ENCODE results near the gene SAFB2.
"Not testable (repeated sequence)": the region's sequence is repeated elsewhere in the genome, so short reads cannot be mapped to it uniquely, and the experiment has no call there.

Gene SAFB2

DNA sequence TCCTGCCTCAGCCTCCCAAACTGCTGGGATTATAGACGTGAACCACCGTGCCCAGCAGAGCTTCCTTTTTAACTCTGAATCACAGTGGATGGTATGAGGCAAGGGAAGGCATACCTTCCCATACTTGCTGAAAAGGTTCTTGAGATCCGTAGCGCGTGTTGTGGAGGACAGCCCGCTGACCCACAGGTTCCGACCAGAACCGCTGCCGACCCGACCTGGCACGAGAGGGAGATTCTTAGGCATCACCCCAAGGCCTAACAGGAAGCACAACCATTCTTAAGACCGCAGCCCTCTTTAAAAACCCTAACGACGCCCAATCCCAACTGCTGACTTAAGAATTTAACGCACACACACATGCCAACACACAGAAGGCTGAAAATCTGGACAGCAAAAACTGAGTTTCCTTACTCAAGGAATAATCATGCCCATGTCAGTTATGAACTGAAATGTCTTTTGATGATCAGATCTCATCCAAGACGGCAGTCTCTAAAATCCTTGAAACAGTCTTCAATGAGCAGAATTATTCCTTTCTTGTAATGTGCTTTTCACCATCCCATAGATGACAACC lies 12.6 kb downstream of the SAFB2 start:
- DNase-seq (ENCODE audit: low read depth in 2 of 2) = no peak
- TF ChIP-seq CTCF (IDR thresholded peaks at IDR 0.05; ENCODE audit: low read depth, low read length) = no peak
- H3K4me3 ChIP-seq (replicated peaks in 1 of 2; ENCODE audit: low read depth in 2 of 2, low read length in 2 of 2) = no peak overlapping the region

DNA sequence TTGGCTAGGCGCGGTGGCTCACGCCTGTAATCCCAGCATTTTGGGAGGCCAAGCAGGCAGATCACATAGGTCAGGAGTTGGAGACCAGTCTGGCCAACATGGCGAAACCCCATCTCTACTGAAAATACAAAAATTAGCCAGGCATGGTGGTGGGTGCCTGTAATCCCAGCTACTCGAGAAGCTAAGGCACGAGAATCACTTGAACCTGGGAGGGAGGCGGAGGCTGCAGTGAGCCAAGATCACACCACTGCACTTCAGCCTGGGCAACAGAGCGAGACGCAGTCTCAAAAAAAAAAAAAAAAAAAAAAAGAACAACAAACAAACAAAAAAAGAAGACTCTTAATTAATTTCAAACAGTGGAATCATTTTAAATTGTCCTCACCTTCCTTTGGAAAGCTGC lies 13.8 kb downstream of the SAFB2 start:
- H3K4me3 ChIP-seq (replicated peaks in 1 of 2; ENCODE audit: low read depth in 2 of 2, low read length in 2 of 2); DNase-seq (ENCODE audit: low read depth in 2 of 2): not testable (repeated sequence)

GRCh38 chr19:5608291-5608690 lies 14.3 kb downstream of the SAFB2 start:
- no peak for TF ChIP-seq CTCF (IDR thresholded peaks at IDR 0.05; ENCODE audit: low read depth, low read length)
- H3K4me3 ChIP-seq (replicated peaks in 1 of 2; ENCODE audit: low read depth in 2 of 2, low read length in 2 of 2) = no peak overlapping the region
- no peak for DNase-seq (ENCODE audit: low read depth in 2 of 2)

GRCh38 chr19:5607318-5608275 lies 15.0 kb downstream of the SAFB2 start:
- DNase-seq (ENCODE audit: low read depth in 2 of 2) = no peak
- no peak for TF ChIP-seq CTCF (IDR thresholded peaks at IDR 0.05; ENCODE audit: low read depth, low read length)
- H3K4me3 ChIP-seq (replicated peaks in 1 of 2; ENCODE audit: low read depth in 2 of 2, low read length in 2 of 2) = no peak overlapping the region

DNA sequence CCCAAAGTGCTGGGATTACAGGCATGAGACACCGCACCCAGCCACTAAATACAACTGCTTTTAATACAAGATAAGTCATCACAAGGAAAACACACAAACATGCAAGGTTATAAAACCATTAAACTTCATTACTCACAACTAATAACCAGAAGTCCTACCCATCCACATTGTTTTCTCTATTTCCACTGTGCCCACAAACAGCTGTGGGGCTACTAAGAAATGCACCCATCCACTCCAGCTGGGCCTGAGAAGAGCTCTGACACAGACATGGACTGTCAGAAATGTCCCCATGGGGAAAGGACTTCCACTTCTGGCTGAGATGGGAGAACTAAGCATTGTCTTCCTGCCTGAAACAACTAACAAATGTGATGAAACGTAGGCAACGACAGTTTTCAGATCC lies 17.2 kb downstream of the SAFB2 start:
- no peak overlapping the region for H3K4me3 ChIP-seq (replicated peaks in 1 of 2; ENCODE audit: low read depth in 2 of 2, low read length in 2 of 2)
- no peak for DNase-seq (ENCODE audit: low read depth in 2 of 2)
- no peak for TF ChIP-seq CTCF (IDR thresholded peaks at IDR 0.05; ENCODE audit: low read depth, low read length)

GRCh38 chr19:5603626-5604025 lies 18.9 kb downstream of the SAFB2 start:
- DNase-seq (ENCODE audit: low read depth in 2 of 2) = no peak

More at GRCh38 chr19:5603626-5604025, 18.9 kb downstream of the SAFB2 start:
- no peak overlapping the region for H3K4me3 ChIP-seq (replicated peaks in 1 of 2; ENCODE audit: low read depth in 2 of 2, low read length in 2 of 2)
- no peak for TF ChIP-seq CTCF (IDR thresholded peaks at IDR 0.05; ENCODE audit: low read depth, low read length)
